T1000 (cell line): Measurements from ENCODE around the gene C15orf61.

Experiments used
- DNase-seq: peaks from one replicate; lab custom pipeline; 2025; ENCODE audit warnings: mixed read lengths; lab: John Stamatoyannopoulos, UW

C15orf61 gene

GRCh38 chr15:67521029-67521782 lies at the start of gene C15orf61:
Gene C15orf61 (plus strand): TSS chr15:67521131. CDS start chr15:67521249, 118 bp downstream.
- DNase-seq: peak; percentile 67

- DNase-seq: no peak
Observed at GRCh38 chr15:67472957-67473356, 48.0 kb upstream of the C15orf61 start.

- no peak for DNase-seq
Observed at GRCh38 chr15:67474405-67475110, 46.4 kb upstream of the C15orf61 start.

GRCh38 chr15:67479781-67480505 lies 41.0 kb upstream of the C15orf61 start:
- no peak for DNase-seq

- no peak for DNase-seq
Observed at GRCh38 chr15:67480741-67481140, 40.2 kb upstream of the C15orf61 start.

GRCh38 chr15:67481680-67482079 lies 39.3 kb upstream of the C15orf61 start:
- DNase-seq: no peak

- no peak for DNase-seq
Observed at GRCh38 chr15:67495585-67495984, 25.3 kb upstream of the C15orf61 start.

GRCh38 chr15:67501177-67501835 lies 19.6 kb upstream of the C15orf61 start:
- no peak for DNase-seq

- no peak for DNase-seq
Observed at GRCh38 chr15:67501836-67502461, 19.0 kb upstream of the C15orf61 start.

GRCh38 chr15:67504056-67504455 lies 16.9 kb upstream of the C15orf61 start:
- DNase-seq: no peak

- no peak for DNase-seq
Observed at GRCh38 chr15:67504796-67505195, 16.1 kb upstream of the C15orf61 start.

GRCh38 chr15:67505675-67506572 lies 15.0 kb upstream of the C15orf61 start:
- DNase-seq: no peak

- no peak for DNase-seq
Observed at GRCh38 chr15:67506775-67507747, 13.9 kb upstream of the C15orf61 start.

- DNase-seq: no peak
Observed at GRCh38 chr15:67508407-67508806, 12.5 kb upstream of the C15orf61 start.

- DNase-seq: no peak
Observed at GRCh38 chr15:67509918-67510317, 11.0 kb upstream of the C15orf61 start.

GRCh38 chr15:67510597-67511190 lies 10.2 kb upstream of the C15orf61 start:
- DNase-seq: no peak

- DNase-seq: no peak
Observed at GRCh38 chr15:67511606-67512005, 9.3 kb upstream of the C15orf61 start.

- DNase-seq: no peak
Observed at GRCh38 chr15:67512140-67512539, 8.8 kb upstream of the C15orf61 start.
